HL-60 (cell line): ENCODE results near the gene SYP.

ENCODE experiments used
- DNase-seq, 2 experiments: peaks; one replicate each; pipeline ENCODE4 v3.0.0-alpha.2; 2010 to 2020; ENCODE audit warnings: low read depth in 1 of 2, low spot score in 1 of 2
- H3K27ac ChIP-seq: fragments of 250-450 bp; sonication (Bioruptor Pico); replicated peaks from 2 replicates; pipeline ENCODE4 v1.5.1; 2020; ENCODE audit warnings: mild to moderate bottlenecking, moderate library complexity
- H3K27me3 ChIP-seq: fragments of 250-450 bp; sonication (Bioruptor Pico); 2 replicates; pipeline ENCODE4 v1.5.1; 2021; ENCODE audit warnings: mild to moderate bottlenecking, moderate library complexity; ENCODE audit not compliant: insufficient read depth, poor library complexity, severe bottlenecking
- H3K4me3 ChIP-seq: replicated peaks from 2 replicates; pipeline ENCODE4 v1.5.1; 2011; ENCODE audit warnings: mild to moderate bottlenecking, control low read depth, low read length; ENCODE audit not compliant: insufficient read depth
- GABPA ChIP-seq: IDR thresholded peaks from 2 replicates; pipeline ENCODE4 v1.6.1; 2012; ENCODE audit warnings: low read depth
- POLR2AphosphoS5 ChIP-seq: IDR thresholded peaks from 2 replicates; pipeline ENCODE4 v1.6.1; 2012; ENCODE audit warnings: low read depth
- SPI1 ChIP-seq: IDR thresholded peaks from 2 replicates; pipeline ENCODE4 v1.6.1; 2012; ENCODE audit warnings: low read depth, mild to moderate bottlenecking, borderline replicate concordance
- TF ChIP-seq, protein P1 (sequence below): IDR thresholded peaks from one replicate; pipeline ENCODE4 v1.5.1; 2011; ENCODE audit warnings: low read length, control low read depth, inconsistent platforms; ENCODE audit not compliant: insufficient read depth
- TF ChIP-seq, protein P2 (sequence below): IDR thresholded peaks from 2 replicates; pipeline ENCODE4 v1.6.1; 2012; ENCODE audit warnings: low read depth; ENCODE audit not compliant: insufficient replicate concordance

The SYP gene

DNA sequence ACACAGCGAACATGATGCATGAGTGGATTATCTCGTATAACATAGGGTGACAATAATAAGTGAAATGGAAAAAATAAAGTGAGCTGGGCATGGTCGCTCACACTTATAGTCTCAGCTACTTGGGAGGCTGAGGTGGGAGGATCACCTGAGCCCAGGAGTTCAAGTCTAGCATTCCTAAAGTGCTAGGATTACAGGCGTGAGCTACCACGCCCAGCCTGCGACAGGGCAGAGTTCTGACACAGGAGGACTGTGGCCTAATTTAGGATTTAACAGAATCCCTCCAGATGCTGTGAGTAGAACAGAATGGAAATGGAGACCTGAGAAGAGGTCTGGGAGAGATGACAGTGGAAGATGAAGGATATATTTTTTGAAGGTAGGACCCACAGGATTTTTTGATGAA lies 10.4 kb downstream of the SYP start:
- no peak for DNase-seq
- Histone ChIP-seq H3K27ac (peak overlapping the region; percentile 17), H3K4me3 (no peak overlapping the region), H3K27me3 (no peaks in the 10 kb centered on the region)
- TF ChIP-seq SPI1 (no peak), POLR2AphosphoS5 (no peak), GABPA (no peak)
- TF ChIP-seq, protein P1, sequence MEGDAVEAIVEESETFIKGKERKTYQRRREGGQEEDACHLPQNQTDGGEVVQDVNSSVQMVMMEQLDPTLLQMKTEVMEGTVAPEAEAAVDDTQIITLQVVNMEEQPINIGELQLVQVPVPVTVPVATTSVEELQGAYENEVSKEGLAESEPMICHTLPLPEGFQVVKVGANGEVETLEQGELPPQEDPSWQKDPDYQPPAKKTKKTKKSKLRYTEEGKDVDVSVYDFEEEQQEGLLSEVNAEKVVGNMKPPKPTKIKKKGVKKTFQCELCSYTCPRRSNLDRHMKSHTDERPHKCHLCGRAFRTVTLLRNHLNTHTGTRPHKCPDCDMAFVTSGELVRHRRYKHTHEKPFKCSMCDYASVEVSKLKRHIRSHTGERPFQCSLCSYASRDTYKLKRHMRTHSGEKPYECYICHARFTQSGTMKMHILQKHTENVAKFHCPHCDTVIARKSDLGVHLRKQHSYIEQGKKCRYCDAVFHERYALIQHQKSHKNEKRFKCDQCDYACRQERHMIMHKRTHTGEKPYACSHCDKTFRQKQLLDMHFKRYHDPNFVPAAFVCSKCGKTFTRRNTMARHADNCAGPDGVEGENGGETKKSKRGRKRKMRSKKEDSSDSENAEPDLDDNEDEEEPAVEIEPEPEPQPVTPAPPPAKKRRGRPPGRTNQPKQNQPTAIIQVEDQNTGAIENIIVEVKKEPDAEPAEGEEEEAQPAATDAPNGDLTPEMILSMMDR: no peak
- TF ChIP-seq, protein P2, sequence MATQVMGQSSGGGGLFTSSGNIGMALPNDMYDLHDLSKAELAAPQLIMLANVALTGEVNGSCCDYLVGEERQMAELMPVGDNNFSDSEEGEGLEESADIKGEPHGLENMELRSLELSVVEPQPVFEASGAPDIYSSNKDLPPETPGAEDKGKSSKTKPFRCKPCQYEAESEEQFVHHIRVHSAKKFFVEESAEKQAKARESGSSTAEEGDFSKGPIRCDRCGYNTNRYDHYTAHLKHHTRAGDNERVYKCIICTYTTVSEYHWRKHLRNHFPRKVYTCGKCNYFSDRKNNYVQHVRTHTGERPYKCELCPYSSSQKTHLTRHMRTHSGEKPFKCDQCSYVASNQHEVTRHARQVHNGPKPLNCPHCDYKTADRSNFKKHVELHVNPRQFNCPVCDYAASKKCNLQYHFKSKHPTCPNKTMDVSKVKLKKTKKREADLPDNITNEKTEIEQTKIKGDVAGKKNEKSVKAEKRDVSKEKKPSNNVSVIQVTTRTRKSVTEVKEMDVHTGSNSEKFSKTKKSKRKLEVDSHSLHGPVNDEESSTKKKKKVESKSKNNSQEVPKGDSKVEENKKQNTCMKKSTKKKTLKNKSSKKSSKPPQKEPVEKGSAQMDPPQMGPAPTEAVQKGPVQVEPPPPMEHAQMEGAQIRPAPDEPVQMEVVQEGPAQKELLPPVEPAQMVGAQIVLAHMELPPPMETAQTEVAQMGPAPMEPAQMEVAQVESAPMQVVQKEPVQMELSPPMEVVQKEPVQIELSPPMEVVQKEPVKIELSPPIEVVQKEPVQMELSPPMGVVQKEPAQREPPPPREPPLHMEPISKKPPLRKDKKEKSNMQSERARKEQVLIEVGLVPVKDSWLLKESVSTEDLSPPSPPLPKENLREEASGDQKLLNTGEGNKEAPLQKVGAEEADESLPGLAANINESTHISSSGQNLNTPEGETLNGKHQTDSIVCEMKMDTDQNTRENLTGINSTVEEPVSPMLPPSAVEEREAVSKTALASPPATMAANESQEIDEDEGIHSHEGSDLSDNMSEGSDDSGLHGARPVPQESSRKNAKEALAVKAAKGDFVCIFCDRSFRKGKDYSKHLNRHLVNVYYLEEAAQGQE: no peak

DNA sequence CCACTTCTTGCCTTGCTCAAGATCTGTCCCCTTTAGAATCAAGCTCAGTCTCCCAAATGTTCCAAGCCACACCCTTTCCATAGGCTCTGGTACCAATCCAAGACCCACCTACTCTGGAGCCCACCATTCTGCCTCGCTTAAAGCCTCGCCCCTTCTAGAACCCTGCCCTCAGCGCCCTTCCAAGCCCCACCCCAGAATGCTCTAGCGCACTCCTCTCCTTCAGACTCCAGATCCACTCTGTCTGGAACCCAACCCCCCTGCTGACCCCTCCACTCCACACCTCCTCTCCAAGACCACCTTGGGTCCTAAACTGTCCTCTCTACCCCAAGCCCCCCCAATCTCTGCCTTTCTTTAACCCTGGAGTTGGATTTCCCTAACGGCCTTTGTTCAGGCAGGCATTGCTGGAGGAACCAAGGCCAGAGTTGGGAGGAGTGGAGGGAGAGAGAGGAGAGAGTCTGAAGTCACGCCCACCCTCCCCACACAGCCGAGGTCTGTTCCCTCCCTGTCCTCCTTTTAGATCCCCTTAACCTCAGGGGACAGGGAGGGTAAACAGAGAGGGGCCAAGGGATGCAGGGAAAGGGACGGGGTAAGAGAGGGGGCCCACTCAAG lies 11.4 kb downstream of the SYP start:
- TF ChIP-seq POLR2AphosphoS5: no peak
- TF ChIP-seq, protein P1: no peak
- no peak for TF ChIP-seq SPI1
- no peak for TF ChIP-seq GABPA
- TF ChIP-seq, protein P2: no peak
- Histone ChIP-seq H3K27me3 (no peaks in the 10 kb centered on the region), H3K4me3 (no peak overlapping the region), H3K27ac (no peak overlapping the region)
- DNase-seq: no peak

DNA sequence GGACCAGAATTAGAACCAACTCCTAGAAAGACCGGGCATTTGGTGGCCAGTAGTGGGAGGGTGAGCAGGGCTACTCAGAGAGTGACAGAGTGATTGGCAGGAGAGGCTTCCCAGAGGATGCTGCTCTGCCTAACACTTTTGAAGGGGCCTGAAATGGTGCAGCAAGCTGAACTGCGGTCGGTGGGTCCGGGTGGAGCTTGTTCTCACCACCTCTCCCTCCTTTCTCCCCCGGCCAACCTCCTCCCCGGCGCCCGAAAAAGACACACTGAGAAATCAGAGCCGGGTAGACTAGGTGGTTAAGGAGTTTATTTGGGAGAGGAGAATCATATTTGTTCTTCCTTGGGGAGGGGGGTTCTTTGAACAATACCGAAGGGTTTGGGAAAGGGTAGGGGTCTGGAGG lies 12.5 kb downstream of the SYP start:
- DNase-seq: no peak
- Histone ChIP-seq H3K27ac (no peak overlapping the region), H3K27me3 (no peaks in the 10 kb centered on the region), H3K4me3 (no peak overlapping the region)
- no peak for TF ChIP-seq SPI1
- TF ChIP-seq, protein P2: no peak
- TF ChIP-seq, protein P1: no peak
- no peak for TF ChIP-seq POLR2AphosphoS5
- TF ChIP-seq GABPA: no peak
